Measurements from ENCODE around the gene TANGO2. TPM values are rescaled to one million over a fixed set of nuclear protein-coding genes. Genes with fewer than 3 reads are reported as not detected.
A peak's percentile ranks its signal among the peaks of the same experiment; 100 is the strongest.

Gene TANGO2
- polyA plus RNA-seq, 1 donor from 2014 or later: 12.7 TPM

- H3K9me3 ChIP-seq (ENCODE audit: low read length): no peaks in the 10 kb centered on the region
- no peaks in the 10 kb centered on the region for H3F3A ChIP-seq (ENCODE audit: insufficient read depth, low read length, poor library complexity, severe bottlenecking)
- TF ChIP-seq, protein P1, sequence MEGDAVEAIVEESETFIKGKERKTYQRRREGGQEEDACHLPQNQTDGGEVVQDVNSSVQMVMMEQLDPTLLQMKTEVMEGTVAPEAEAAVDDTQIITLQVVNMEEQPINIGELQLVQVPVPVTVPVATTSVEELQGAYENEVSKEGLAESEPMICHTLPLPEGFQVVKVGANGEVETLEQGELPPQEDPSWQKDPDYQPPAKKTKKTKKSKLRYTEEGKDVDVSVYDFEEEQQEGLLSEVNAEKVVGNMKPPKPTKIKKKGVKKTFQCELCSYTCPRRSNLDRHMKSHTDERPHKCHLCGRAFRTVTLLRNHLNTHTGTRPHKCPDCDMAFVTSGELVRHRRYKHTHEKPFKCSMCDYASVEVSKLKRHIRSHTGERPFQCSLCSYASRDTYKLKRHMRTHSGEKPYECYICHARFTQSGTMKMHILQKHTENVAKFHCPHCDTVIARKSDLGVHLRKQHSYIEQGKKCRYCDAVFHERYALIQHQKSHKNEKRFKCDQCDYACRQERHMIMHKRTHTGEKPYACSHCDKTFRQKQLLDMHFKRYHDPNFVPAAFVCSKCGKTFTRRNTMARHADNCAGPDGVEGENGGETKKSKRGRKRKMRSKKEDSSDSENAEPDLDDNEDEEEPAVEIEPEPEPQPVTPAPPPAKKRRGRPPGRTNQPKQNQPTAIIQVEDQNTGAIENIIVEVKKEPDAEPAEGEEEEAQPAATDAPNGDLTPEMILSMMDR (IDR thresholded peaks at IDR 0.05; ENCODE audit: poor library complexity, severe bottlenecking): no peak
- TF ChIP-seq POLR2AphosphoS5 (IDR thresholded peaks at IDR 0.05) (no peak), RAD21 (conservative IDR thresholded peaks at IDR 0.05) (no peak), MXI1 (conservative IDR thresholded peaks at IDR 0.05; ENCODE audit: poor library complexity, severe bottlenecking) (no peak), EZH2 (IDR thresholded peaks at IDR 0.05; ENCODE audit: borderline replicate concordance, insufficient read depth, low read length, poor library complexity, severe bottlenecking) (no peak)
- no peaks in the 10 kb centered on the region for H4K20me1 ChIP-seq (ENCODE audit: insufficient read depth)
- no peak overlapping the region for H3K9ac ChIP-seq (ENCODE audit: low read length)
- H3K4me3 ChIP-seq (ENCODE audit: low read length): no peak overlapping the region
- peaks cover 17% of the 10 kb centered on the region for H3K79me2 ChIP-seq (replicated peaks; ENCODE audit: insufficient read depth, low read length)
- H3K27ac ChIP-seq (ENCODE audit: low read length): no peak overlapping the region
- no peak overlapping the region for H3K4me2 ChIP-seq (ENCODE audit: low read length)
- H2AFZ ChIP-seq (ENCODE audit: low read depth, low read length): no peak overlapping the region
- H3K27me3 ChIP-seq (ENCODE audit: insufficient read depth, low read depth, low read length): no peaks in the 10 kb centered on the region
- peaks cover 6% of the 10 kb centered on the region for H3K36me3 ChIP-seq (ENCODE audit: insufficient read depth, low read length)
- no peaks in the 10 kb centered on the region for H3K9me2 ChIP-seq (ENCODE audit: insufficient read depth, low read length)
Measured at GRCh38 chr22:20111689-20112622, 91.0 kb downstream of the TANGO2 start.

- peaks cover 6% of the 10 kb centered on the region for H3K36me3 ChIP-seq (ENCODE audit: insufficient read depth, low read length)
- H3K9ac ChIP-seq (ENCODE audit: low read length): no peak overlapping the region
Measured at GRCh38 chr22:20112623-20113511, 92.0 kb downstream of the TANGO2 start.

DNA sequence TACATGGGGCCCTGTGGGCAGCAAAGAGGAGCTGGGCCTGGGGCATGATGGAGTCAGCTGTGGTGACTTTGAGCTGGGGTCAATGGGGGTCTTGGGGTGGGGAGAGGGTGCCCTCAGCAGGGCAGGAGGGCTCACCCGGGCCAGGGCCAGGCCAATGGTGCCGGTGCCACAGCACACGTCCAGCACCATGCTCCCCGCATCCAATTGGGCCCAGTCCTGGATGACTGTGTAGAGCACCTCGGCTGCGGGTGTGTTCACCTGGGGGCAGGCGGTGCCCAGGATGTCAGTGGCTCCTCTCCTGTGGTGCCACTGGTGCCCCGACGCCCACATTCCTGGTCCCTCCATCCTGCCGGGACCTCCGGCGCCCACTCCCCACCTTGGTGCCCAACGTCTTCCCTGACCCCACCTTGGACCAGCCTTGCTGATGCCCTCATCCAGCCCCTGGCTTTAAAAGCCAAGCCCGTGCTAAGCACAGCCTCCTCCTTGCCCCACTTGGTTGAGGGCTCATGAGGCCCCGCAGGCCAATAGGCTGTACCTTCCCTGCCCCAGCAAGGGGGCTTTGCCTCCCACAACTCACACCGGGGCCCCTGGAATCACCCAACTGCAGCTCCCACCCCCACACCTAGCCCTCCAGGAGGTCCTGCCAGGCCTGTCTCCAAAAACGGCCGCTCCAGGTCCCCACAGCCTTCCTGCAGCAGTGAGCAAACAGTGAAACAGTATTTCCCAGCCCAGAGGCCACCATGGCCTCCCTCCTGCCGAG is 92.8 kb downstream of the TANGO2 start:
- Histone ChIP-seq H3F3A (ENCODE audit: insufficient read depth, low read length, poor library complexity, severe bottlenecking) (no peaks in the 10 kb centered on the region), H3K9ac (ENCODE audit: low read length) (no peak overlapping the region), H3K27me3 (ENCODE audit: insufficient read depth, low read depth, low read length) (no peaks in the 10 kb centered on the region), H3K36me3 (ENCODE audit: insufficient read depth, low read length) (peaks cover 6% of the 10 kb centered on the region), H3K4me2 (ENCODE audit: low read length) (no peak overlapping the region), H4K20me1 (ENCODE audit: insufficient read depth) (no peaks in the 10 kb centered on the region), H3K4me3 (ENCODE audit: low read length) (no peak overlapping the region), H3K27ac (ENCODE audit: low read length) (no peak overlapping the region), H3K9me3 (ENCODE audit: low read length) (no peaks in the 10 kb centered on the region), H2AFZ (ENCODE audit: low read depth, low read length) (no peak overlapping the region), H3K79me2 (replicated peaks; ENCODE audit: insufficient read depth, low read length) (peaks cover 27% of the 10 kb centered on the region), H3K9me2 (ENCODE audit: insufficient read depth, low read length) (no peaks in the 10 kb centered on the region)
- TF ChIP-seq POLR2AphosphoS5 (IDR thresholded peaks at IDR 0.05): peak; percentile 11
- TF ChIP-seq, protein P2, sequence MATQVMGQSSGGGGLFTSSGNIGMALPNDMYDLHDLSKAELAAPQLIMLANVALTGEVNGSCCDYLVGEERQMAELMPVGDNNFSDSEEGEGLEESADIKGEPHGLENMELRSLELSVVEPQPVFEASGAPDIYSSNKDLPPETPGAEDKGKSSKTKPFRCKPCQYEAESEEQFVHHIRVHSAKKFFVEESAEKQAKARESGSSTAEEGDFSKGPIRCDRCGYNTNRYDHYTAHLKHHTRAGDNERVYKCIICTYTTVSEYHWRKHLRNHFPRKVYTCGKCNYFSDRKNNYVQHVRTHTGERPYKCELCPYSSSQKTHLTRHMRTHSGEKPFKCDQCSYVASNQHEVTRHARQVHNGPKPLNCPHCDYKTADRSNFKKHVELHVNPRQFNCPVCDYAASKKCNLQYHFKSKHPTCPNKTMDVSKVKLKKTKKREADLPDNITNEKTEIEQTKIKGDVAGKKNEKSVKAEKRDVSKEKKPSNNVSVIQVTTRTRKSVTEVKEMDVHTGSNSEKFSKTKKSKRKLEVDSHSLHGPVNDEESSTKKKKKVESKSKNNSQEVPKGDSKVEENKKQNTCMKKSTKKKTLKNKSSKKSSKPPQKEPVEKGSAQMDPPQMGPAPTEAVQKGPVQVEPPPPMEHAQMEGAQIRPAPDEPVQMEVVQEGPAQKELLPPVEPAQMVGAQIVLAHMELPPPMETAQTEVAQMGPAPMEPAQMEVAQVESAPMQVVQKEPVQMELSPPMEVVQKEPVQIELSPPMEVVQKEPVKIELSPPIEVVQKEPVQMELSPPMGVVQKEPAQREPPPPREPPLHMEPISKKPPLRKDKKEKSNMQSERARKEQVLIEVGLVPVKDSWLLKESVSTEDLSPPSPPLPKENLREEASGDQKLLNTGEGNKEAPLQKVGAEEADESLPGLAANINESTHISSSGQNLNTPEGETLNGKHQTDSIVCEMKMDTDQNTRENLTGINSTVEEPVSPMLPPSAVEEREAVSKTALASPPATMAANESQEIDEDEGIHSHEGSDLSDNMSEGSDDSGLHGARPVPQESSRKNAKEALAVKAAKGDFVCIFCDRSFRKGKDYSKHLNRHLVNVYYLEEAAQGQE (IDR thresholded peaks at IDR 0.05; ENCODE audit: borderline replicate concordance): no peak

More at GRCh38 chr22:20112623-20113511, 92.0 kb downstream of the TANGO2 start:
- H4K20me1 ChIP-seq (ENCODE audit: insufficient read depth): no peaks in the 10 kb centered on the region
- no peaks in the 10 kb centered on the region for H3K9me3 ChIP-seq (ENCODE audit: low read length)
- no peak overlapping the region for H3K4me2 ChIP-seq (ENCODE audit: low read length)
- H3K27ac ChIP-seq (ENCODE audit: low read length): no peak overlapping the region
- peaks cover 18% of the 10 kb centered on the region for H3K79me2 ChIP-seq (replicated peaks; ENCODE audit: insufficient read depth, low read length)
- no peaks in the 10 kb centered on the region for H3F3A ChIP-seq (ENCODE audit: insufficient read depth, low read length, poor library complexity, severe bottlenecking)
- H3K4me3 ChIP-seq (ENCODE audit: low read length): no peak overlapping the region
- no peak overlapping the region for H2AFZ ChIP-seq (ENCODE audit: low read depth, low read length)
- H3K9me2 ChIP-seq (ENCODE audit: insufficient read depth, low read length): no peaks in the 10 kb centered on the region
- TF ChIP-seq POLR2AphosphoS5 (IDR thresholded peaks at IDR 0.05) (peak; percentile 19), EZH2 (IDR thresholded peaks at IDR 0.05; ENCODE audit: borderline replicate concordance, insufficient read depth, low read length, poor library complexity, severe bottlenecking) (no peak)
- H3K27me3 ChIP-seq (ENCODE audit: insufficient read depth, low read depth, low read length): no peaks in the 10 kb centered on the region

All from neural cell (in vitro differentiated cells).